Activated CD4-positive, alpha-beta T cell treated with anti-CD3 and anti-CD28 coated beads, Interleukin-2, amount 10 ng/mL, durations not matched to agents 7 days and 5 days (primary cell): ENCODE results near the gene GRK5. TPM values are rescaled to one million over a fixed set of nuclear protein-coding genes. Genes with fewer than 3 reads are reported as not detected.

Experiments used
- CTCF ChIA-PET: fragments of 350-600 bp; sonication (Branson Sonifier 250); formaldehyde crosslinking; loops from one replicate; lab custom pipeline; 2021; ENCODE audit warnings: antibody characterized with exemption; lab: Charles Lee
- POLR2A ChIA-PET: fragments of 350-600 bp; sonication (Branson Sonifier 250); formaldehyde crosslinking; loops from one replicate; lab custom pipeline; 2021; ENCODE audit warnings: antibody characterized with exemption; lab: Charles Lee
- DNase-seq: peaks from one replicate; pipeline ENCODE4 v3.0.0-alpha.2; 2020
- H3K27ac Mint-ChIP-seq: one replicate; pipeline ENCODE4 v1.8.0; 2021; ENCODE audit warnings: mild to moderate bottlenecking, moderate library complexity, mixed read lengths
- H3K27me3 Mint-ChIP-seq: one replicate; pipeline ENCODE4 v1.8.0; 2021; ENCODE audit warnings: mixed read lengths
- H3K36me3 Mint-ChIP-seq: one replicate; pipeline ENCODE4 v1.8.0; 2021; ENCODE audit warnings: low read depth, mixed read lengths
- H3K4me1 Mint-ChIP-seq: one replicate; pipeline ENCODE4 v1.8.0; 2021; ENCODE audit warnings: mixed read lengths
- H3K4me3 Mint-ChIP-seq: one replicate; pipeline ENCODE4 v1.8.0; 2021; ENCODE audit warnings: mild to moderate bottlenecking, moderate library complexity, mixed read lengths
- H3K9me3 Mint-ChIP-seq: one replicate; pipeline ENCODE4 v1.8.0; 2021; ENCODE audit warnings: mixed read lengths
- total RNA-seq, 2 experiments: library from RNA; stranded (reverse); gene quantifications; one replicate each; pipeline ENCODE4 v1.2.3, GENCODE V29; 2021

GRK5 gene
- total RNA-seq, 2 experiments from 2014 or later, result 26.0 to 27.5 TPM

- H3K27me3 Mint-ChIP-seq, result no peaks in the 10 kb centered on the region
- CTCF ChIA-PET, result interaction anchor here (1.8 kb wide), 1 partner anchor 11 kb away, joined by 4 read pairs; no protein-coding TSS in a partner anchor
- H3K9me3 Mint-ChIP-seq, result peaks cover 12% of the 10 kb centered on the region
These were observed 91.4 kb downstream of the GRK5 start for GRCh38 chr10:119298810-119299209.

GRCh38 chr10:119299531-119299930 lies 92.2 kb downstream of the GRK5 start:
- Mint-ChIP-seq H3K9me3 (peaks cover 12% of the 10 kb centered on the region), H3K4me1 (peaks cover 64% of the 10 kb centered on the region), H3K27ac (peak overlapping the region; percentile 90), H3K27me3 (no peaks in the 10 kb centered on the region), H3K4me3 (no peak overlapping the region), H3K36me3 (peaks cover 33% of the 10 kb centered on the region)
- no peak for DNase-seq
- ChIA-PET POLR2A (no interaction called here), CTCF (interaction anchor here (0.6 to 1.8 kb wide), 2 partner anchors 10 to 246 kb away, joined by 4 read pairs; no protein-coding TSS in a partner anchor)

More at GRCh38 chr10:119298810-119299209, 91.4 kb downstream of the GRK5 start:
- Mint-ChIP-seq H3K36me3 (peaks cover 34% of the 10 kb centered on the region), H3K27ac (no peak overlapping the region), H3K4me3 (no peak overlapping the region), H3K4me1 (peaks cover 61% of the 10 kb centered on the region)
- DNase-seq, result no peak
- POLR2A ChIA-PET, result no interaction called here

- DNase-seq, result peak; percentile 77
- H3K9me3 Mint-ChIP-seq, result peaks cover 12% of the 10 kb centered on the region
- POLR2A ChIA-PET, result interaction anchor here (0.9 kb wide), 1 partner anchor 94 kb away, joined by 3 read pairs; the partner anchor contains the start of gene GRK5
- H3K27me3 Mint-ChIP-seq, result no peaks in the 10 kb centered on the region
- CTCF ChIA-PET, result interaction anchor here (1.0 to 1.4 kb wide), 4 partner anchors 11 to 61 kb away, joined by 3 to 4 read pairs (median 3); no protein-coding TSS in a partner anchor
- H3K27ac Mint-ChIP-seq, result peak overlapping the region; percentile 90
- H3K4me1 Mint-ChIP-seq, result peaks cover 83% of the 10 kb centered on the region
- H3K4me3 Mint-ChIP-seq, result peak overlapping the region; percentile 60
- H3K36me3 Mint-ChIP-seq, result peaks cover 23% of the 10 kb centered on the region
These were observed 94.0 kb downstream of the GRK5 start for GRCh38 chr10:119301397-119301796.

- H3K36me3 Mint-ChIP-seq, result peaks cover 17% of the 10 kb centered on the region
- no peak overlapping the region for H3K4me3 Mint-ChIP-seq
- H3K4me1 Mint-ChIP-seq, result peaks cover 91% of the 10 kb centered on the region
- H3K27me3 Mint-ChIP-seq, result no peaks in the 10 kb centered on the region
- peak overlapping the region; percentile 90 for H3K27ac Mint-ChIP-seq
- H3K9me3 Mint-ChIP-seq, result peaks cover 9% of the 10 kb centered on the region
- CTCF ChIA-PET, result interaction anchor here (0.6 to 1.6 kb wide), 6 partner anchors 10 to 207 kb away, joined by 3 to 4 read pairs (median 3); no protein-coding TSS in a partner anchor
- DNase-seq, result peak; percentile 27
- POLR2A ChIA-PET, result no interaction called here
These were observed 94.8 kb downstream of the GRK5 start for GRCh38 chr10:119302172-119302571.

GRCh38 chr10:119302591-119303253 lies 95.4 kb downstream of the GRK5 start:
- POLR2A ChIA-PET, result no interaction called here
- peaks cover 4% of the 10 kb centered on the region for H3K9me3 Mint-ChIP-seq
- CTCF ChIA-PET, result interaction anchor here (1.1 to 1.6 kb wide), 3 partner anchors 9 to 13 kb away, joined by 3 to 4 read pairs (median 3); no protein-coding TSS in a partner anchor
- no peak overlapping the region for H3K4me3 Mint-ChIP-seq
- peak overlapping the region; percentile 90 for H3K27ac Mint-ChIP-seq
- DNase-seq, result no peak
- H3K4me1 Mint-ChIP-seq, result peaks cover 96% of the 10 kb centered on the region
- H3K36me3 Mint-ChIP-seq, result peaks cover 12% of the 10 kb centered on the region
- no peaks in the 10 kb centered on the region for H3K27me3 Mint-ChIP-seq

- peaks cover 85% of the 10 kb centered on the region for H3K4me1 Mint-ChIP-seq
- ChIA-PET POLR2A (no interaction called here), CTCF (interaction anchor here (1.6 kb wide), 1 partner anchor 10 kb away, joined by 3 read pairs; no protein-coding TSS in a partner anchor)
These were observed 96.5 kb downstream of the GRK5 start for GRCh38 chr10:119303886-119304285.

GRCh38 chr10:119304541-119304940 lies 97.2 kb downstream of the GRK5 start:
- ChIA-PET CTCF (interaction anchor here (0.7 to 1.1 kb wide), 2 partner anchors 10 to 185 kb away, joined by 3 to 4 read pairs; no protein-coding TSS in a partner anchor), POLR2A (interaction anchor here (0.5 to 0.7 kb wide), 2 partner anchors 23 to 146 kb away, joined by 3 to 4 read pairs; no protein-coding TSS in a partner anchor)
- DNase-seq, result no peak
- peaks cover 3% of the 10 kb centered on the region for H3K27me3 Mint-ChIP-seq
- H3K27ac Mint-ChIP-seq, result peak overlapping the region; percentile 96
- H3K9me3 Mint-ChIP-seq, result no peaks in the 10 kb centered on the region
- H3K36me3 Mint-ChIP-seq, result peaks cover under 1% of the 10 kb centered on the region
- no peak overlapping the region for H3K4me3 Mint-ChIP-seq
- H3K4me1 Mint-ChIP-seq, result peaks cover 80% of the 10 kb centered on the region

More at GRCh38 chr10:119303886-119304285, 96.5 kb downstream of the GRK5 start:
- Mint-ChIP-seq H3K27ac (peak overlapping the region; percentile 21), H3K27me3 (no peaks in the 10 kb centered on the region), H3K36me3 (peaks cover 2% of the 10 kb centered on the region), H3K4me3 (no peak overlapping the region), H3K9me3 (no peaks in the 10 kb centered on the region)
- DNase-seq, result no peak

GRCh38 chr10:119305860-119306513 lies 98.6 kb downstream of the GRK5 start:
- H3K36me3 Mint-ChIP-seq, result peaks cover 3% of the 10 kb centered on the region
- POLR2A ChIA-PET, result interaction anchor here (1.4 kb wide), 1 partner anchor 99 kb away, joined by 3 read pairs; no protein-coding TSS in a partner anchor
- H3K4me3 Mint-ChIP-seq, result peak overlapping the region; percentile 84
- DNase-seq, result peak; percentile 87
- H3K9me3 Mint-ChIP-seq, result no peaks in the 10 kb centered on the region
- peaks cover 73% of the 10 kb centered on the region for H3K4me1 Mint-ChIP-seq
- peaks cover 14% of the 10 kb centered on the region for H3K27me3 Mint-ChIP-seq
- CTCF ChIA-PET, result interaction anchor here (0.9 to 2.2 kb wide), 11 partner anchors 9 to 107 kb away, joined by 3 to 11 read pairs (median 4); partner anchors contain the start of gene GRK5
- peak overlapping the region; percentile 96 for H3K27ac Mint-ChIP-seq

GRCh38 chr10:119306514-119306951 lies 99.2 kb downstream of the GRK5 start:
- Mint-ChIP-seq H3K4me3 (peak overlapping the region; percentile 84), H3K9me3 (no peaks in the 10 kb centered on the region), H3K27me3 (peaks cover 18% of the 10 kb centered on the region), H3K4me1 (peaks cover 72% of the 10 kb centered on the region), H3K36me3 (peaks cover 5% of the 10 kb centered on the region), H3K27ac (peak overlapping the region; percentile 96)
- DNase-seq, result peak; percentile 79
- CTCF ChIA-PET, result interaction anchor here (0.7 to 2.2 kb wide), 11 partner anchors 10 to 108 kb away, joined by 3 to 11 read pairs (median 4); partner anchors contain the start of gene GRK5
- POLR2A ChIA-PET, result interaction anchor here (0.6 to 1.4 kb wide), 2 partner anchors 99 to 102 kb away, joined by 3 to 10 read pairs; no protein-coding TSS in a partner anchor

GRCh38 chr10:119306986-119307392 lies 99.6 kb downstream of the GRK5 start:
- DNase-seq, result no peak
- peaks cover 68% of the 10 kb centered on the region for H3K4me1 Mint-ChIP-seq
- ChIA-PET POLR2A (interaction anchor here (0.6 to 1.4 kb wide), 2 partner anchors 100 to 101 kb away, joined by 3 to 10 read pairs; no protein-coding TSS in a partner anchor), CTCF (interaction anchor here (0.7 to 2.2 kb wide), 5 partner anchors 11 to 108 kb away, joined by 3 to 11 read pairs (median 3); partner anchors contain the start of gene GRK5)
- peaks cover 18% of the 10 kb centered on the region for H3K27me3 Mint-ChIP-seq
- H3K4me3 Mint-ChIP-seq, result peak overlapping the region; percentile 84
- H3K27ac Mint-ChIP-seq, result peak overlapping the region; percentile 96
- no peaks in the 10 kb centered on the region for H3K9me3 Mint-ChIP-seq
- peaks cover 5% of the 10 kb centered on the region for H3K36me3 Mint-ChIP-seq

GRCh38 chr10:119308089-119308488 lies 100.7 kb downstream of the GRK5 start:
- POLR2A ChIA-PET, result no interaction called here
- Mint-ChIP-seq H3K9me3 (no peaks in the 10 kb centered on the region), H3K27me3 (peaks cover 23% of the 10 kb centered on the region), H3K27ac (no peak overlapping the region), H3K4me3 (no peak overlapping the region), H3K4me1 (peaks cover 65% of the 10 kb centered on the region), H3K36me3 (peaks cover 12% of the 10 kb centered on the region)
- DNase-seq, result no peak
- CTCF ChIA-PET, result interaction anchor here (0.6 kb wide), 1 partner anchor 9 kb away, joined by 3 read pairs; no protein-coding TSS in a partner anchor
